Breast epithelium (tissue), 4 donors: ENCODE results near the gene C16orf87. TPM values are rescaled to one million over a fixed set of nuclear protein-coding genes. Genes with fewer than 3 reads are reported as not detected.
"Not testable (repeated sequence)": the region's sequence is repeated elsewhere in the genome, so short reads cannot be mapped to it uniquely, and the experiment has no call there.

Experiments
- DNase-seq, 2 donors: peaks; one replicate each; pipeline ENCODE4 v3.0.0-alpha.2; 2019; ENCODE audit warnings: low spot score in 2 of 2
- H3K27ac ChIP-seq, 2 donors: fragments of 200-600 bp; sonication (generic) in 1 of 2; one replicate each; pipeline ENCODE4 v1.5.1; 2016 to 2019; ENCODE audit warnings: mild to moderate bottlenecking in 1 of 2
- H3K27me3 ChIP-seq, 2 donors: fragments of 200-600 bp; sonication (generic) in 1 of 2; one replicate each; pipeline versions ENCODE4 v1.5.1 to v1.6.0; 2017 to 2019; ENCODE audit warnings: control low read depth in 1 of 2, mild to moderate bottlenecking in 1 of 2
- H3K36me3 ChIP-seq: fragments of 200-600 bp; one replicate; pipeline ENCODE4 v1.5.1; 2019
- H3K4me1 ChIP-seq, 2 donors: fragments of 200-600 bp; sonication (generic); one replicate each; pipeline ENCODE4 v1.5.1; 2016 to 2019; ENCODE audit warnings: control low read depth in 1 of 2
- H3K4me3 ChIP-seq, 3 donors: fragments of 200-600 bp; sonication (generic); 1 replicate in 2 of 3; 2 replicates in 1 of 3; pipeline ENCODE4 v1.5.1; 2016 to 2019; ENCODE audit warnings: mild to moderate bottlenecking in 3 of 3, moderate library complexity in 2 of 3
- H3K9me3 ChIP-seq, 2 donors: fragments of 200-600 bp; sonication (generic) in 1 of 2; one replicate each; pipeline ENCODE4 v1.5.1; 2016 to 2019; ENCODE audit warnings: control low read depth in 1 of 2
- CTCF ChIP-seq, 3 donors: fragments of 450-650 bp; IDR thresholded peaks; one replicate each; pipeline ENCODE4 v1.5.1; 2016 to 2017; ENCODE audit warnings: antibody characterized with exemption in 3 of 3, mild to moderate bottlenecking in 3 of 3, moderate library complexity in 3 of 3
- POLR2A ChIP-seq: fragments of 450-650 bp; IDR thresholded peaks from one replicate; pipeline ENCODE4 v1.6.1; 2016; ENCODE audit warnings: antibody characterized with exemption, mild to moderate bottlenecking, moderate library complexity
- POLR2AphosphoS5 ChIP-seq, 3 donors: sonication (generic); formaldehyde crosslinking; IDR thresholded peaks; one replicate each; pipeline ENCODE4 v1.6.1; 2017; ENCODE audit warnings: antibody characterized with exemption in 3 of 3
- intact Hi-C: fragments of 100-400 bp; cut with DNase I; formaldehyde crosslinking; loops from one replicate; pipeline ENCODE4 v1.15.1; 2023; ENCODE audit warnings: low total_unique reads
- total RNA-seq, 3 donors: library from RNA; depleted of rRNA; stranded (reverse); fragments of >200 nt; gene quantifications; one replicate each; pipeline ENCODE4 v1.1.0, GENCODE V29; 2016

Gene C16orf87
- total RNA-seq, 3 donors from 2014 or later: 3.6 to 7.6 (median 5.9) TPM

- intact Hi-C loops: no loop called here
- Histone ChIP-seq H3K27ac (no peak overlapping the region), H3K4me1 (no peaks in the 10 kb centered on the region), H3K36me3 (no peaks in the 10 kb centered on the region), H3K27me3 (no peaks in the 10 kb centered on the region), H3K4me3 (no peak overlapping the region), H3K9me3 (peaks cover 4 to 6% of the 10 kb centered on the region in 2 donors)
- TF ChIP-seq POLR2AphosphoS5 (IDR thresholded peaks at IDR 0.05) (no peak), CTCF (IDR thresholded peaks at IDR 0.05) (no peak), POLR2A (no peak)
- no peak for DNase-seq
Observed at GRCh38 chr16:46788891-46789474, 42.0 kb downstream of the C16orf87 start.

DNA sequence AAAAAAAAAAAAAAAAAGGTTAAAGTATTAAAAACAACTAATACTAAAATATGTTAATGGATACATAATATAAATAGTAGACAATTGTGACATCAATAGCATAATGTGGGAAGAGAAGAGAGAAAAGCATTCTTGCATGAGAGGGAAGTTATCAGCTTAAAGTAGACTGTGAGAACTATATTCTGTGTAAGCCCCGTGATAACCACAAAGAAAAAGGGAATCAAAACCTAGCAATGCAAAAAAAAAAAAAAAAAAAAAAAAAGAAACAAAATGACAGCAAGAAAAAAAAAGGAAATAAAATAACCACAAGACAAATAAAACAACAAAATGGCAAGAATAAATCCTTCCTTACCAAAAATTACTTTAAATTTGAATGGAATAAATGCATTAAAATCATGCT, 43.1 kb downstream of the C16orf87 start:
- H3K27ac ChIP-seq: no peak overlapping the region
- TF ChIP-seq POLR2AphosphoS5 (IDR thresholded peaks at IDR 0.05): no peak
- TF ChIP-seq POLR2A: no peak
- no peak for TF ChIP-seq CTCF (IDR thresholded peaks at IDR 0.05)
- H3K4me1 ChIP-seq: no peaks in the 10 kb centered on the region
- H3K9me3 ChIP-seq: peaks cover 4 to 6% of the 10 kb centered on the region in 2 donors
- H3K4me3 ChIP-seq: no peak overlapping the region
- no peaks in the 10 kb centered on the region for H3K27me3 ChIP-seq
- DNase-seq: no peak
- H3K36me3 ChIP-seq: no peaks in the 10 kb centered on the region
- intact Hi-C loops: no loop called here

DNA sequence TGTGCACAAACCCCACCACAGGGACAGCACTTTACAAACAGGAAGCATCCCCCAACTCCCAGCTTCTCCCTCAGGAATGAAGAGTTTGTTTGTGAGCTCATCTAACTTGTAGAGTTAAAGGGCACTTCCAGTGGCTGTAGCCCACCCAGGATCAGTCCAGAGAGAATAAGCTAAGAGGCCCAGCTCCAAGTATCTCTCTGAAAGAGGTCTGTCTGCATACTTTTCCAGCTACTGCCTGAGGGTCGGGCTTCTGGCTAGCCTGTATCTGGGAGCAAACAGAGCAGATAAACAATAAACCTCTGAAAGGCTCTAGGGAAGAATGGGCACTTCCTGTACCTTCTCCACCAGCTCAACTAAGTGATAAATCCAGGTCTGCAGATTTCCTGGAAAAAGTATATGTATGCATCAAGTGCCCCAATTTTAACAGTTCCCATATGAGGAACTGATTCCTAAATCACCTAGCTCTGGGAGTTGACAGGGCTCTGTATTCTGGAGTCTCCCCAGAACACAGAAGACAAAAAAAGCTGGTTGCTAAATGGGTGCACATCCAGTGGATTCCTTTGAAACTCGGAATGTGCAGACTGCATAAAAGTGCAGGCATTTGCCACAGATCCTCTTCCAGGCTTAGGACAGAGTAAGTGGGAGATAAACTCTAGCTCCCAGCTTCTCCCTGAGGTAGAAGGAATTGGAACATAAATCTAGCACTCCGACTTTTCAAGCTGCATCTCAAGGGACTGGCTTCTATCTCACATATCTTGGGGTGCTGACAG, 45.7 kb downstream of the C16orf87 start:
- Histone ChIP-seq H3K36me3 (no peaks in the 10 kb centered on the region), H3K27me3 (no peaks in the 10 kb centered on the region), H3K4me1 (no peaks in the 10 kb centered on the region), H3K9me3 (peaks cover 4 to 6% of the 10 kb centered on the region in 2 donors), H3K27ac (no peak overlapping the region), H3K4me3 (no peak overlapping the region)
- DNase-seq: no peak
- TF ChIP-seq POLR2AphosphoS5 (IDR thresholded peaks at IDR 0.05) (no peak), CTCF (IDR thresholded peaks at IDR 0.05) (no peak), POLR2A (no peak)
- intact Hi-C loops: no loop called here

- H3K4me3 ChIP-seq, DNase-seq, H3K9me3 ChIP-seq, H3K27ac ChIP-seq, H3K27me3 ChIP-seq, H3K36me3 ChIP-seq, intact Hi-C loops, H3K4me1 ChIP-seq: not testable (repeated sequence)
Observed at GRCh38 chr16:46784569-46784968, 46.4 kb downstream of the C16orf87 start.

- H3K4me1 ChIP-seq: no peaks in the 10 kb centered on the region
- DNase-seq: no peak
- TF ChIP-seq POLR2A (no peak), CTCF (IDR thresholded peaks at IDR 0.05) (no peak), POLR2AphosphoS5 (IDR thresholded peaks at IDR 0.05) (no peak)
- peaks cover 4 to 6% of the 10 kb centered on the region in 2 donors for H3K9me3 ChIP-seq
- no peak overlapping the region for H3K4me3 ChIP-seq
- H3K27me3 ChIP-seq: no peaks in the 10 kb centered on the region
- no peak overlapping the region for H3K27ac ChIP-seq
- H3K36me3 ChIP-seq: no peaks in the 10 kb centered on the region
- intact Hi-C loops: no loop called here
Observed at GRCh38 chr16:46783800-46784199, 47.2 kb downstream of the C16orf87 start.
